GM23338 (cell line): ENCODE results near the gene CACNG1. TPM values are rescaled to one million over a fixed set of nuclear protein-coding genes. Genes with fewer than 3 reads are reported as not detected.

Experiments used
- CREB1 ChIP-seq: fragments of 250-450 bp; sonication (Bioruptor Pico); IDR thresholded peaks from 2 replicates; pipeline ENCODE4 v1.5.0; 2020; ENCODE audit warnings: low read depth, mild to moderate bottlenecking, moderate library complexity
- EZH2 ChIP-seq: fragments of 200-600 bp; sonication (generic); IDR thresholded peaks from one replicate; pipeline ENCODE4 v1.8.0; 2017; ENCODE audit warnings: antibody characterized with exemption, mild to moderate bottlenecking, low read depth; ENCODE audit not compliant: unreplicated experiment
- EZH2phosphoT487 ChIP-seq: fragments of 200-600 bp; sonication (generic); IDR thresholded peaks from one replicate; pipeline ENCODE4 v1.8.1; 2018; ENCODE audit warnings: antibody characterized with exemption; ENCODE audit not compliant: unreplicated experiment
- POLR2AphosphoS5 ChIP-seq: IDR thresholded peaks from 2 replicates; pipeline ENCODE4 v1.6.1; 2016; ENCODE audit warnings: antibody characterized with exemption, low read depth
- STAT1 ChIP-seq: IDR thresholded peaks from one replicate; pipeline ENCODE4 v1.6.1; 2016; ENCODE audit warnings: antibody characterized with exemption; ENCODE audit not compliant: unreplicated experiment
- ZNF114 ChIP-seq: fragments of 250-450 bp; sonication (Bioruptor Pico); IDR thresholded peaks from 2 replicates; pipeline ENCODE4 v1.5.0; 2020; ENCODE audit warnings: mild to moderate bottlenecking, moderate library complexity
- ZNF331 ChIP-seq: fragments of 250-450 bp; sonication (Bioruptor Pico); IDR thresholded peaks from 2 replicates; pipeline ENCODE4 v1.5.0; 2020; ENCODE audit warnings: low read depth, mild to moderate bottlenecking, moderate library complexity
- polyA plus RNA-seq: library from polyadenylated mRNA; unstranded; fragments of >200 nt; fragmentation: Nextera tagmentation; extraction: Ambion mirVana; gene quantifications from 2 replicates; pipeline ENCODE4 v1.2.1, GENCODE V29; 2016
- total RNA-seq: library from RNA; depleted of rRNA; stranded (reverse); fragments of >200 nt; shearing (Covaris generic); gene quantifications from 2 replicates; pipeline ENCODE4 v1.2.3, GENCODE V29; 2014
- TF ChIP-seq, protein P1 (sequence below): fragments of 250-450 bp; sonication (Bioruptor Pico); IDR thresholded peaks from 2 replicates; pipeline ENCODE4 v1.5.0; 2020; ENCODE audit warnings: mild to moderate bottlenecking, moderate library complexity
- TF ChIP-seq, protein P2 (sequence below): IDR thresholded peaks from one replicate; pipeline ENCODE4 v1.6.1; 2018; ENCODE audit warnings: antibody characterized with exemption; ENCODE audit not compliant: unreplicated experiment

Gene CACNG1
- total and polyA plus RNA-seq, 2 experiments from 2014 or later = not detected

DNA sequence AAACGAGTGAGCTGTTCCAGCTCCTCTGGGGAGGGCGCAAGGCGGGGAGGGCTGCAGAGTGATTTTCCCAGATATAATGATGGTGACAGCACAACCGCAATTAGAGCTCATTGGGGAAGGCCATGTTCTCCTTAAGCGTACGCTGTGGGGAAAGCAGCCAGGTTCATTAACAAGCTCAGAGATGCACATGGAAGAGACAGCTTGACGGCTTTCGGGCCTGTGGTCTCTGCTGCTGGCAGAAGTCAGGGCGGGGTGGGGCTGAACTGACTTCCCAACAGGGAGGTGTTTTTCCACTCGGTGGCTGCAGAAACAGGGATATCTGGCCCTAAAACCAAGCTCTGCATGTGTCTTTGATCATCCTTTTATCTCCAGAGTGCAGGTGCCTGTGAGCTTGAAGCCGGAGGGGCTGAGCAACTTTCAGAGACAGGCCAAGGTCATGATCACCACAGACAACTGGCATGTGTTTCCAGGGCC, 24.0 kb upstream of the CACNG1 start (continued):
- TF ChIP-seq, protein P1, sequence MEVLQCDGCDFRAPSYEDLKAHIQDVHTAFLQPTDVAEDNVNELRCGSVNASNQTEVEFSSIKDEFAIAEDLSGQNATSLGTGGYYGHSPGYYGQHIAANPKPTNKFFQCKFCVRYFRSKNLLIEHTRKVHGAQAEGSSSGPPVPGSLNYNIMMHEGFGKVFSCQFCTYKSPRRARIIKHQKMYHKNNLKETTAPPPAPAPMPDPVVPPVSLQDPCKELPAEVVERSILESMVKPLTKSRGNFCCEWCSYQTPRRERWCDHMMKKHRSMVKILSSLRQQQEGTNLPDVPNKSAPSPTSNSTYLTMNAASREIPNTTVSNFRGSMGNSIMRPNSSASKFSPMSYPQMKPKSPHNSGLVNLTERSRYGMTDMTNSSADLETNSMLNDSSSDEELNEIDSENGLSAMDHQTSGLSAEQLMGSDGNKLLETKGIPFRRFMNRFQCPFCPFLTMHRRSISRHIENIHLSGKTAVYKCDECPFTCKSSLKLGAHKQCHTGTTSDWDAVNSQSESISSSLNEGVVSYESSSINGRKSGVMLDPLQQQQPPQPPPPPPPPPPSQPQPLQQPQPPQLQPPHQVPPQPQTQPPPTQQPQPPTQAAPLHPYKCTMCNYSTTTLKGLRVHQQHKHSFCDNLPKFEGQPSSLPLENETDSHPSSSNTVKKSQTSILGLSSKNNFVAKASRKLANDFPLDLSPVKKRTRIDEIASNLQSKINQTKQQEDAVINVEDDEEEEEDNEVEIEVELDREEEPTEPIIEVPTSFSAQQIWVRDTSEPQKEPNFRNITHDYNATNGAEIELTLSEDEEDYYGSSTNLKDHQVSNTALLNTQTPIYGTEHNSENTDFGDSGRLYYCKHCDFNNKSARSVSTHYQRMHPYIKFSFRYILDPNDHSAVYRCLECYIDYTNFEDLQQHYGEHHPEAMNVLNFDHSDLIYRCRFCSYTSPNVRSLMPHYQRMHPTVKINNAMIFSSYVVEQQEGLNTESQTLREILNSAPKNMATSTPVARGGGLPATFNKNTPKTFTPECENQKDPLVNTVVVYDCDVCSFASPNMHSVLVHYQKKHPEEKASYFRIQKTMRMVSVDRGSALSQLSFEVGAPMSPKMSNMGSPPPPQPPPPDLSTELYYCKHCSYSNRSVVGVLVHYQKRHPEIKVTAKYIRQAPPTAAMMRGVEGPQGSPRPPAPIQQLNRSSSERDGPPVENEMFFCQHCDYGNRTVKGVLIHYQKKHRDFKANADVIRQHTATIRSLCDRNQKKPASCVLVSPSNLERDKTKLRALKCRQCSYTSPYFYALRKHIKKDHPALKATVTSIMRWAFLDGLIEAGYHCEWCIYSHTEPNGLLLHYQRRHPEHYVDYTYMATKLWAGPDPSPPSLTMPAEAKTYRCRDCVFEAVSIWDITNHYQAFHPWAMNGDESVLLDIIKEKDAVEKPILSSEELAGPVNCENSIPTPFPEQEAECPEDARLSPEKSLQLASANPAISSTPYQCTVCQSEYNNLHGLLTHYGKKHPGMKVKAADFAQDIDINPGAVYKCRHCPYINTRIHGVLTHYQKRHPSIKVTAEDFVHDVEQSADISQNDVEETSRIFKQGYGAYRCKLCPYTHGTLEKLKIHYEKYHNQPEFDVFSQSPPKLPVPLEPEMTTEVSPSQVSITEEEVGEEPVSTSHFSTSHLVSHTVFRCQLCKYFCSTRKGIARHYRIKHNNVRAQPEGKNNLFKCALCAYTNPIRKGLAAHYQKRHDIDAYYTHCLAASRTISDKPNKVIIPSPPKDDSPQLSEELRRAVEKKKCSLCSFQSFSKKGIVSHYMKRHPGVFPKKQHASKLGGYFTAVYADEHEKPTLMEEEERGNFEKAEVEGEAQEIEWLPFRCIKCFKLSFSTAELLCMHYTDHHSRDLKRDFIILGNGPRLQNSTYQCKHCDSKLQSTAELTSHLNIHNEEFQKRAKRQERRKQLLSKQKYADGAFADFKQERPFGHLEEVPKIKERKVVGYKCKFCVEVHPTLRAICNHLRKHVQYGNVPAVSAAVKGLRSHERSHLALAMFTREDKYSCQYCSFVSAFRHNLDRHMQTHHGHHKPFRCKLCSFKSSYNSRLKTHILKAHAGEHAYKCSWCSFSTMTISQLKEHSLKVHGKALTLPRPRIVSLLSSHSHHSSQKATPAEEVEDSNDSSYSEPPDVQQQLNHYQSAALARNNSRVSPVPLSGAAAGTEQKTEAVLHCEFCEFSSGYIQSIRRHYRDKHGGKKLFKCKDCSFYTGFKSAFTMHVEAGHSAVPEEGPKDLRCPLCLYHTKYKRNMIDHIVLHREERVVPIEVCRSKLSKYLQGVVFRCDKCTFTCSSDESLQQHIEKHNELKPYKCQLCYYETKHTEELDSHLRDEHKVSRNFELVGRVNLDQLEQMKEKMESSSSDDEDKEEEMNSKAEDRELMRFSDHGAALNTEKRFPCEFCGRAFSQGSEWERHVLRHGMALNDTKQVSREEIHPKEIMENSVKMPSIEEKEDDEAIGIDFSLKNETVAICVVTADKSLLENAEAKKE (CRISPR knock-in tag) = no peak
- no peak for TF ChIP-seq EZH2phosphoT487
- no peak for TF ChIP-seq EZH2
- TF ChIP-seq STAT1 = no peak
- no peak for TF ChIP-seq CREB1 (CRISPR knock-in tag)
- TF ChIP-seq ZNF114 (CRISPR knock-in tag) = no peak
- TF ChIP-seq POLR2AphosphoS5 = no peak
- TF ChIP-seq ZNF331 (CRISPR knock-in tag) = no peak
- TF ChIP-seq, protein P2, sequence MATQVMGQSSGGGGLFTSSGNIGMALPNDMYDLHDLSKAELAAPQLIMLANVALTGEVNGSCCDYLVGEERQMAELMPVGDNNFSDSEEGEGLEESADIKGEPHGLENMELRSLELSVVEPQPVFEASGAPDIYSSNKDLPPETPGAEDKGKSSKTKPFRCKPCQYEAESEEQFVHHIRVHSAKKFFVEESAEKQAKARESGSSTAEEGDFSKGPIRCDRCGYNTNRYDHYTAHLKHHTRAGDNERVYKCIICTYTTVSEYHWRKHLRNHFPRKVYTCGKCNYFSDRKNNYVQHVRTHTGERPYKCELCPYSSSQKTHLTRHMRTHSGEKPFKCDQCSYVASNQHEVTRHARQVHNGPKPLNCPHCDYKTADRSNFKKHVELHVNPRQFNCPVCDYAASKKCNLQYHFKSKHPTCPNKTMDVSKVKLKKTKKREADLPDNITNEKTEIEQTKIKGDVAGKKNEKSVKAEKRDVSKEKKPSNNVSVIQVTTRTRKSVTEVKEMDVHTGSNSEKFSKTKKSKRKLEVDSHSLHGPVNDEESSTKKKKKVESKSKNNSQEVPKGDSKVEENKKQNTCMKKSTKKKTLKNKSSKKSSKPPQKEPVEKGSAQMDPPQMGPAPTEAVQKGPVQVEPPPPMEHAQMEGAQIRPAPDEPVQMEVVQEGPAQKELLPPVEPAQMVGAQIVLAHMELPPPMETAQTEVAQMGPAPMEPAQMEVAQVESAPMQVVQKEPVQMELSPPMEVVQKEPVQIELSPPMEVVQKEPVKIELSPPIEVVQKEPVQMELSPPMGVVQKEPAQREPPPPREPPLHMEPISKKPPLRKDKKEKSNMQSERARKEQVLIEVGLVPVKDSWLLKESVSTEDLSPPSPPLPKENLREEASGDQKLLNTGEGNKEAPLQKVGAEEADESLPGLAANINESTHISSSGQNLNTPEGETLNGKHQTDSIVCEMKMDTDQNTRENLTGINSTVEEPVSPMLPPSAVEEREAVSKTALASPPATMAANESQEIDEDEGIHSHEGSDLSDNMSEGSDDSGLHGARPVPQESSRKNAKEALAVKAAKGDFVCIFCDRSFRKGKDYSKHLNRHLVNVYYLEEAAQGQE = no peak
